Subcutaneous adipose tissue (tissue), 4 donors: ENCODE data around the gene KDM4C. TPM values are rescaled to one million over a fixed set of nuclear protein-coding genes. Genes with fewer than 3 reads are reported as not detected.

ENCODE experiments used
- total RNA-seq, 4 donors: library from RNA; depleted of rRNA; stranded (reverse); fragments of >200 nt; gene quantifications; one replicate each; pipeline ENCODE4 v1.1.0, GENCODE V29; 2016
- TF ChIP-seq, protein P1 (sequence below): fragments of 450-650 bp; IDR thresholded peaks from one replicate; pipeline ENCODE4 v1.5.1; 2016; ENCODE audit warnings: low read depth, mild to moderate bottlenecking, control low read depth, antibody characterized with exemption, moderate library complexity

Gene KDM4C
- total RNA-seq, 4 donors from 2014 or later: 31.6 to 37.2 (median 34.0) TPM

DNA sequence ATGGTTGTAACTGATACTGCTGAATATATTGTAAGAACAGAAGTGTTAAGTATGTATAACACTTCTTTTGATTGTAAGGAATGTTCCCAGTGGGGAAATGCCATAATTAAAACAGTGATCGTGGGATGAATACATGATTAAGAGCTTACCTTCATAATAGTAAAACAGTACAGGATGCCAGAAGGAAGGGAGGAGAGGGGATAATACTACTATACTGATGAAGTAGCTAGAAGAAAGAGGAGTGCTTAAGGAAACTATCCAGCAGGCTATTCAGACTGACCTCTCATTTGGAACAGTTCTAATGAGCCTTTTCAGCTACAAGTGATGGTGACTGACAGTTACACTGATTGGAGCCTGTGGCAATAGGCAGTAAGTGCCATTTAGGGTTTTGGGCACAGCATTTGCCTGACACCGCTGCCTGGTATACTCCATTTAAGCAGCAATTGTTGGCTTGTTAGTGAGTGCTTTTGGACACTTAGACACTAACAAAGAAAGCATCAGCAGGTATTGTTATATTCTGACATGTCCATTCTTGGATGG lies 33.8 kb upstream of the KDM4C start:
- TF ChIP-seq, protein P1, sequence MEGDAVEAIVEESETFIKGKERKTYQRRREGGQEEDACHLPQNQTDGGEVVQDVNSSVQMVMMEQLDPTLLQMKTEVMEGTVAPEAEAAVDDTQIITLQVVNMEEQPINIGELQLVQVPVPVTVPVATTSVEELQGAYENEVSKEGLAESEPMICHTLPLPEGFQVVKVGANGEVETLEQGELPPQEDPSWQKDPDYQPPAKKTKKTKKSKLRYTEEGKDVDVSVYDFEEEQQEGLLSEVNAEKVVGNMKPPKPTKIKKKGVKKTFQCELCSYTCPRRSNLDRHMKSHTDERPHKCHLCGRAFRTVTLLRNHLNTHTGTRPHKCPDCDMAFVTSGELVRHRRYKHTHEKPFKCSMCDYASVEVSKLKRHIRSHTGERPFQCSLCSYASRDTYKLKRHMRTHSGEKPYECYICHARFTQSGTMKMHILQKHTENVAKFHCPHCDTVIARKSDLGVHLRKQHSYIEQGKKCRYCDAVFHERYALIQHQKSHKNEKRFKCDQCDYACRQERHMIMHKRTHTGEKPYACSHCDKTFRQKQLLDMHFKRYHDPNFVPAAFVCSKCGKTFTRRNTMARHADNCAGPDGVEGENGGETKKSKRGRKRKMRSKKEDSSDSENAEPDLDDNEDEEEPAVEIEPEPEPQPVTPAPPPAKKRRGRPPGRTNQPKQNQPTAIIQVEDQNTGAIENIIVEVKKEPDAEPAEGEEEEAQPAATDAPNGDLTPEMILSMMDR: no peak

DNA sequence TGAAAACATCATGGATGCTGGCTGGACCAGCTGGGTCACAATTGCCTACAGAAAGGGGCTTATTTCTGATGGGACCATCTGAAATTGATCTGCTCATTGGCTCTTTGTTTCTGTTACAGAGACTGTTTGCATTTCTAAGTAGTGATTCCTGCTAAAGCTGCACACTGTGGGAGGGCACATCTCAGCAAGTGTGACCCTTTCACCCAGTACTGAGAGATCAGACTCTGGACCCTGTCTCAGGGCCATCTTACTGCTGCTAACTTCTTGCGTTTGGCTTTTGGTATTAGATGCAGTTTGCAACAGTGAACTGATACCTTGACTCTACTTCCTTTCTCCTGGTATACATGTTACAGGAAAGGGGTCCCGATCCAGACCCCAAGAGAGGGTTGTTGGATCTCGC lies 24.5 kb upstream of the KDM4C start:
- TF ChIP-seq, protein P1: no peak

DNA sequence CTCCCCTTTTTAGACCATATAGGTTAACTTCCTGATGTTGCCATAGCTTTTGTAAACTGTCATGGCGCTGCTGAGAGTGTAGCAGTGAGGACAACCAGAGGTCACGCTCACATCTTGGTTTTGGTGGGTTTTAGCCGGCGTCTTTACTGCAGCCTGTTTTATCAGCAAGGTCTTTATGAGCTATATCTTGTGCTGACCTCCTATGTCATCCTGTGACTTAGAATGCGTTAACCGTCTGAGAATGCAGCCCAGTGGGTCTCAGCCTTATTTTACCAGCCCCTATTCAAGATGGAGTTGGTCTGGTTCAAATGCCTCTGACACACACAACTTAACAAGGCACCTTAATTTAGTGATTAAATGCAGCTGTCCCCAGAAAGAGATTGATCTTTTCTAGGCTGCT lies 23.9 kb upstream of the KDM4C start:
- TF ChIP-seq, protein P1: no peak

DNA sequence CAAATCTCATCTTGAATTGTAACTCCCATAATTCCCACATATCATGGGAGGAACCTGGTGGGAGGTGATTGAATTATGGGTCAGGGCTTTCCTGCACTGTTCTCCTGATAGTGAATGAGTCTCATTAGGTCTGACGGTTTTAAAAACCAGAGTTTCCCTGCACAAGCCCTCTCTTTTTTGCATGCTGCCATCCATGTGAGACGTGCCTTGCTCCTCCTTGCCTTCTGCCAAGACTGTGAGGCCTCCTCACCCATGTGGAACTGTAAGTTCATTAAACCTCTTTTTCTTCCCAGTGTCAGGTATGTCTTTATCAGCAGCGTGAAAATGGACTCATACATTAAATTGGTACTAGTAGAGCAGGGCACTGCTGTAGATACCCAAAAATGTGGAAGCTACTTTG lies 22.4 kb upstream of the KDM4C start:
- TF ChIP-seq, protein P1: no peak

DNA sequence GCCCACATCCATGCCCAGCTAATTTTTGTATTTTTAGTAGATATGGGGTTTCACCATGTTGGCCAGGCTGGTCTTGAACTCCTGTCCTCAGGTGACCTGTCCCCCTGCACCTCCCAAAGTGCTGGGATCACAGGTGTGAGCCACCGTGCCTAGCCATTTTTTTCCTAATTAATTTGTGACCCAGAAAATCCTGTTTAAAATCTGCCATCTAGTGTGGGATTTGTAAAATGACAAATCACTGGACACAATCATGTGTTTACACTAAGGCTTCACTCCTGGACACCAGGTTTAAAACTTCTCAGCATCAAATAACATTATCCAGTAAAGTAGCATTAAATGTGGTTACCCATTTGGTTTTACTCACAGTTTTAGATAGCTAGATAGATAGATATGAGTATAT lies 18.6 kb upstream of the KDM4C start:
- TF ChIP-seq, protein P1: no peak

DNA sequence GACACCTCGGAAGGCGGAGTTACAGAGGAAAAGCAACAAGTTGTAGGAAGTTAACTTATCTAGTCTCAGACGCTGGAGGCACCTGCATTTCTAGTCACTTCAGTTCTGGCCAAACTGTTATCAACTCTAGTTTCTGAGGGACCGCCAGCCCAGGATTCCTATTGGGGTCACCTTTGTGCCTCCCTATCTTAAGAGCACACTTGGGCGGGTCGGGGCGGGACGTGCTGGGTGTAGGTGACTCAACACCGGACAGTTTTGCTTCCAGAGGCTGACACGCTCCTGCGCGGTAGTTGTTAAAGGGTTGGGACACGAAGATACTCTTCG lies 679 bp upstream of the KDM4C start:
- TF ChIP-seq, protein P1: no peak

DNA sequence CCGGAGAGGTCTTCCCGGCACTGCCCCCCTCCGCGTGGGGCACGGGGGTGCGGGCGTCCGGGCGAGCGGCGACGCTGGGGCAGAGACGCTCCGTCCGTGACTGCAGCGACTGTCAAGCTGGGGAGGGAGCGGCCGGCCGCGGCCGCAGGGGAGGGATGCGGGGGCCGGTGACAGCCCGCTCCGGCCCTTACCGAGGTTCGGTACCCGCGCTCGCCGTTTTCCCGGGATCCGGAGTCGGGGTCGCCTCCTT lies 400 bp downstream of the KDM4C start:
- TF ChIP-seq, protein P1: no peak
